K562 (cell line): Measurements from ENCODE around the gene TELO2. TPM values are rescaled to one million over a fixed set of nuclear protein-coding genes. Genes with fewer than 3 reads are reported as not detected.

Experiments used
- ETV5 ChIP-seq: sonication (generic); formaldehyde crosslinking; IDR thresholded peaks from 2 replicates; pipeline ENCODE4 v1.4.0; 2020; ENCODE audit warnings: low read depth, mild to moderate bottlenecking, missing genetic modification reagents
- FOXM1 ChIP-seq, 2 experiments: fragments of 450-650 bp in 1 of 2; sonication (generic) in 1 of 2; formaldehyde crosslinking in 1 of 2; IDR thresholded peaks; 2 replicates each; pipeline versions ENCODE4 v1.6.1 to v1.9.0; 2017 to 2022; ENCODE audit warnings: low read depth in 2 of 2, mild to moderate bottlenecking in 2 of 2, missing genetic modification reagents in 1 of 2, moderate library complexity in 1 of 2
- MAZ ChIP-seq, 2 experiments: fragments of 450-650 bp in 1 of 2; sonication (generic) in 1 of 2; formaldehyde crosslinking; IDR thresholded peaks in 1 of 2; conservative IDR thresholded peaks in 1 of 2; 2 replicates each; pipeline versions ENCODE4 v1.4.0 to v1.5.0; 2020; ENCODE audit warnings: mild to moderate bottlenecking in 1 of 2, missing genetic modification reagents in 1 of 2
- MGA ChIP-seq: fragments of 450-650 bp; IDR thresholded peaks from 2 replicates; pipeline ENCODE4 v1.6.1; 2016; ENCODE audit warnings: mild to moderate bottlenecking, moderate library complexity
- MXI1 ChIP-seq: IDR thresholded peaks from 2 replicates; pipeline ENCODE4 v1.6.1; 2011; ENCODE audit warnings: low read depth, mild to moderate bottlenecking, improper control_type of control experiment, low read length
- NR2C2 ChIP-seq, 2 experiments: fragments of 200-800 bp in 1 of 2; sonication (Bioruptor generic) in 1 of 2; sonication (generic) in 1 of 2; formaldehyde crosslinking in 1 of 2; IDR thresholded peaks; 2 replicates each; pipeline versions ENCODE4 v1.6.1 to v1.8.0; 2016 to 2022; ENCODE audit warnings: mild to moderate bottlenecking in 1 of 2, missing compliant biosample characterization in 1 of 2, missing genetic modification characterization in 1 of 2, missing genetic modification reagents in 1 of 2
- SMAD4 ChIP-seq: fragments of 250-450 bp; sonication (Bioruptor Pico); conservative IDR thresholded peaks from 2 replicates; pipeline ENCODE4 v1.8.0; 2021; ENCODE audit warnings: inconsistent platforms, mild to moderate bottlenecking, moderate library complexity
- polyA plus RNA-seq, 8 experiments: library from polyadenylated mRNA; depleted of rRNA in 4 of 8; stranded (reverse) in 5 of 8; unstranded in 3 of 8; fragments of >200 nt; fragmentation: Nextera tagmentation in 2 of 8; fragmentation: Illumina TruSeq in 1 of 8; extraction: Ambion mirVana in 2 of 8; extraction: Trizol in 1 of 8; gene quantifications; 2 replicates each; pipeline versions ENCODE4 v1.2.1 to v1.2.3, GENCODE V29; 2011 to 2014; ENCODE audit warnings: inconsistent platforms in 1 of 8, missing spikeins in 1 of 8
- total RNA-seq, 7 experiments: library from RNA; depleted of rRNA in 6 of 7; stranded (reverse); fragments of >200 nt in 6 of 7; fragmentation: Illumina TruSeq in 2 of 7; extraction: Trizol in 2 of 7; gene quantifications; 2 replicates each; pipeline versions ENCODE4 v1.2.1 to v1.2.3, GENCODE V29; 2011 to 2021; ENCODE audit warnings: low replicate concordance in 1 of 7
- TF ChIP-seq, protein P1 (sequence below), 2 experiments: fragments of 200-800 bp in 1 of 2; sonication (Bioruptor generic) in 1 of 2; sonication (generic) in 1 of 2; formaldehyde crosslinking in 1 of 2; IDR thresholded peaks in 1 of 2; conservative IDR thresholded peaks in 1 of 2; 2 replicates each; pipeline versions ENCODE4 v1.5.0 to v1.6.1; 2016 to 2020; ENCODE audit warnings: missing compliant biosample characterization in 1 of 2, missing genetic modification characterization in 1 of 2, missing genetic modification reagents in 1 of 2
- TF ChIP-seq, protein P2 (sequence below): fragments of 450-650 bp; formaldehyde crosslinking; IDR thresholded peaks from 2 replicates; pipeline ENCODE4 v1.4.0; 2020; ENCODE audit warnings: mild to moderate bottlenecking, moderate library complexity

The TELO2 gene
- total and polyA plus RNA-seq, 9 of the 15 experiments (the other 6 are each of a cell fraction or from before 2014, with no cell fraction given) = 0.51 to 91.8 (median 14.5) TPM

- peak in 1 of 2 experiments; percentile 48; a peak in 2 of 4 replicates for TF ChIP-seq MAZ (CRISPR knock-in tag; conservative IDR thresholded peaks at IDR 0.05 in 1 of 2, IDR thresholded peaks at IDR 0.05 in 1 of 2)
- TF ChIP-seq, protein P1, sequence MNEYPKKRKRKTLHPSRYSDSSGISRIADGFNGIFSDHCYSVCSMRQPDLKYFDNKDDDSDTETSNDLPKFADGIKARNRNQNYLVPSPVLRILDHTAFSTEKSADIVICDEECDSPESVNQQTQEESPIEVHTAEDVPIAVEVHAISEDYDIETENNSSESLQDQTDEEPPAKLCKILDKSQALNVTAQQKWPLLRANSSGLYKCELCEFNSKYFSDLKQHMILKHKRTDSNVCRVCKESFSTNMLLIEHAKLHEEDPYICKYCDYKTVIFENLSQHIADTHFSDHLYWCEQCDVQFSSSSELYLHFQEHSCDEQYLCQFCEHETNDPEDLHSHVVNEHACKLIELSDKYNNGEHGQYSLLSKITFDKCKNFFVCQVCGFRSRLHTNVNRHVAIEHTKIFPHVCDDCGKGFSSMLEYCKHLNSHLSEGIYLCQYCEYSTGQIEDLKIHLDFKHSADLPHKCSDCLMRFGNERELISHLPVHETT (CRISPR knock-in tag; conservative IDR thresholded peaks at IDR 0.05 in 1 of 2, IDR thresholded peaks at IDR 0.05 in 1 of 2) = 0 out of 4 replicates have a peak, but pooled peaks of 1 of the 2 experiments have one; percentile 33
- peak; percentile 57; the same call in 1 of the 2 replicates for TF ChIP-seq SMAD4
- TF ChIP-seq, protein P2, sequence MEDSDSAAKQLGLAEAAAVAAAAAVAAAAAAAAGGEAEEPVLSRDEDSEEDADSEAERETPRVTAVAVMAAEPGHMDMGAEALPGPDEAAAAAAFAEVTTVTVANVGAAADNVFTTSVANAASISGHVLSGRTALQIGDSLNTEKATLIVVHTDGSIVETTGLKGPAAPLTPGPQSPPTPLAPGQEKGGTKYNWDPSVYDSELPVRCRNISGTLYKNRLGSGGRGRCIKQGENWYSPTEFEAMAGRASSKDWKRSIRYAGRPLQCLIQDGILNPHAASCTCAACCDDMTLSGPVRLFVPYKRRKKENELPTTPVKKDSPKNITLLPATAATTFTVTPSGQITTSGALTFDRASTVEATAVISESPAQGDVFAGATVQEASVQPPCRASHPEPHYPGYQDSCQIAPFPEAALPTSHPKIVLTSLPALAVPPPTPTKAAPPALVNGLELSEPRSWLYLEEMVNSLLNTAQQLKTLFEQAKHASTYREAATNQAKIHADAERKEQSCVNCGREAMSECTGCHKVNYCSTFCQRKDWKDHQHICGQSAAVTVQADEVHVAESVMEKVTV (CRISPR knock-in tag) = 0 out of 2 replicates have a peak, but pooled peaks have one; percentile 47
- TF ChIP-seq NR2C2 (CRISPR knock-in tag; IDR thresholded peaks at IDR 0.05) = no peak
- peak; percentile 23; the same call in 1 of the 2 replicates for TF ChIP-seq NR2C2 (tag; IDR thresholded peaks at IDR 0.05)
- peak; percentile 60 for TF ChIP-seq MGA
- no peak for TF ChIP-seq MXI1
- TF ChIP-seq FOXM1 (IDR thresholded peaks at IDR 0.05; ENCODE audit: low read depth) = no peak
- TF ChIP-seq FOXM1 (CRISPR knock-in tag; IDR thresholded peaks at IDR 0.05; ENCODE audit: low read depth) = no peak
- peak; percentile 4; the same call in 1 of the 2 replicates for TF ChIP-seq ETV5 (CRISPR knock-in tag)
Measured at GRCh38 chr16:1543085-1543896, 50.1 kb downstream of the TELO2 start (continued).
